Measurements from ENCODE around the gene DLG2.

GRCh38 chr11:85619499-85619898 lies 7.6 kb downstream of the DLG2 start:
- TF ChIP-seq POLR2AphosphoS5 (IDR thresholded peaks at IDR 0.05; ENCODE audit: low read depth, low read length) (no peak), POLR2A (IDR thresholded peaks at IDR 0.05; ENCODE audit: low read depth, low read length) (no peak), SPI1 (IDR thresholded peaks at IDR 0.05; ENCODE audit: low read depth, low read length) (no peak), TAF1 (IDR thresholded peaks at IDR 0.05; ENCODE audit: low read depth, low read length) (no peak), PAX5 (IDR thresholded peaks at IDR 0.05; ENCODE audit: insufficient read depth, low read length, severe bottlenecking) (no peak)

All from GM12891 (cell line).